Natural killer cell (primary cell): ENCODE measurements around the gene RGS14. TPM values are rescaled to one million over a fixed set of nuclear protein-coding genes. Genes with fewer than 3 reads are reported as not detected.
"Not testable (repeated sequence)": the region's sequence is repeated elsewhere in the genome, so short reads cannot be mapped to it uniquely, and the experiment has no call there.

Experiments used
- ATAC-seq, 3 donors: fragments of 150-1000 bp in 2 of 3; fragments of 200-7000 bp in 1 of 3; cut with Tn5 transposase; 1 replicate in 1 of 3; 2 replicates in 2 of 3; pipeline ENCODE4 v1.10.0; 2021; ENCODE audit warnings: mild to moderate bottlenecking in 2 of 3, moderate library complexity in 2 of 3
- DNase-seq, 2 donors: peaks; one replicate each; pipeline versions ENCODE4 v3.0.0 to v3.0.0-alpha.2; 2013 to 2021; ENCODE audit warnings: mixed read lengths in 1 of 2
- H3K27ac ChIP-seq: one replicate; pipeline ENCODE4 v1.5.1; 2013; ENCODE audit warnings: mild to moderate bottlenecking, low read length
- H3K27me3 ChIP-seq: one replicate; pipeline ENCODE4 v1.6.1; 2013; ENCODE audit warnings: low read length; ENCODE audit not compliant: control insufficient read depth, insufficient read depth
- H3K36me3 ChIP-seq: one replicate; pipeline ENCODE4 v1.6.1; 2013; ENCODE audit warnings: low read length; ENCODE audit not compliant: control insufficient read depth, insufficient read depth
- H3K4me1 ChIP-seq: one replicate; pipeline ENCODE4 v1.6.1; 2013; ENCODE audit warnings: low read length; ENCODE audit not compliant: control insufficient read depth, insufficient read depth
- H3K4me3 ChIP-seq: one replicate; pipeline ENCODE4 v1.5.1; 2013; ENCODE audit warnings: low read length
- H3K9me3 ChIP-seq: one replicate; pipeline ENCODE4 v1.6.1; 2013; ENCODE audit warnings: low read length; ENCODE audit not compliant: control insufficient read depth, insufficient read depth
- H3K27ac Mint-ChIP-seq, 2 donors: one replicate each; pipeline ENCODE4 v1.8.0; 2022; ENCODE audit warnings: mild to moderate bottlenecking in 2 of 2, mixed read lengths in 2 of 2, moderate library complexity in 1 of 2
- H3K27me3 Mint-ChIP-seq, 2 donors: one replicate each; pipeline ENCODE4 v1.8.0; 2022; ENCODE audit warnings: low read depth in 2 of 2, mixed read lengths in 2 of 2
- H3K36me3 Mint-ChIP-seq: one replicate; pipeline ENCODE4 v1.8.0; 2022; ENCODE audit warnings: mixed read lengths
- H3K4me1 Mint-ChIP-seq, 2 donors: one replicate each; pipeline ENCODE4 v1.8.0; 2022; ENCODE audit warnings: mixed read lengths in 2 of 2
- H3K4me3 Mint-ChIP-seq: one replicate; pipeline ENCODE4 v1.8.0; 2022; ENCODE audit warnings: mild to moderate bottlenecking, moderate library complexity, mixed read lengths
- H3K9me3 Mint-ChIP-seq, 2 donors: one replicate each; pipeline ENCODE4 v1.8.0; 2022; ENCODE audit warnings: mixed read lengths in 2 of 2
- CTCF ChIP-seq: fragments of 200-600 bp; IDR thresholded peaks from one replicate; pipeline ENCODE4 v1.8.0; 2022; ENCODE audit warnings: antibody characterized with exemption
- WGBS: methylation state at CpG from one replicate; pipeline ENCODE4 v1.1.7; 2013; ENCODE audit warnings: missing lambda C conversion rate; ENCODE audit not compliant: insufficient coverage; 5-methylcytosine and 5-hydroxymethylcytosine counted together
- intact Hi-C: fragments of 100-400 bp; cut with micrococcal nuclease; formaldehyde crosslinking; loops from one replicate; pipeline ENCODE4 v1.14.2; 2022
- total RNA-seq, 4 donors: library from RNA; stranded (reverse); fragments of 120-200 nt in 1 of 4; gene quantifications; one replicate each; pipeline versions ENCODE4 v1.2.3 to v1.2.4, GENCODE V29; 2013 to 2022

The RGS14 gene
- total RNA-seq, 3 donors from 2014 or later (not counting 1 experiment from before 2014, with no cell fraction given) = 57.3 to 87.0 (median 66.1) TPM

- Mint-ChIP-seq H3K4me3 (no peak overlapping the region), H3K36me3 (no peaks in the 10 kb centered on the region), H3K27me3 (no peaks in the 10 kb centered on the region), H3K4me1 (peaks cover 0 to 3% of the 10 kb centered on the region in 2 donors), H3K27ac (no peak overlapping the region), H3K9me3 (no peaks in the 10 kb centered on the region)
- whole genome bisulfite sequencing = 97% methylated on average over 3 of the region's 3 CpGs
- H3K4me1 ChIP-seq = no peaks in the 10 kb centered on the region
- H3K27ac ChIP-seq = no peak overlapping the region
- ATAC-seq (no peak), DNase-seq (no peak)
- H3K9me3 ChIP-seq = no peaks in the 10 kb centered on the region
- no peaks in the 10 kb centered on the region for H3K27me3 ChIP-seq
- H3K4me3 ChIP-seq = no peak overlapping the region
- no peak for TF ChIP-seq CTCF
- intact Hi-C loops = no loop called here
- no peaks in the 10 kb centered on the region for H3K36me3 ChIP-seq
These were observed 61.3 kb downstream of the RGS14 start for GRCh38 chr5:177419046-177419445.

- H3K27ac ChIP-seq, H3K9me3 ChIP-seq, intact Hi-C loops, H3K36me3 ChIP-seq, H3K4me1 ChIP-seq, H3K4me3 ChIP-seq, H3K27ac Mint-ChIP-seq, ATAC-seq, H3K4me3 Mint-ChIP-seq, H3K27me3 Mint-ChIP-seq, DNase-seq, H3K9me3 Mint-ChIP-seq, H3K36me3 Mint-ChIP-seq, H3K27me3 ChIP-seq: not testable (repeated sequence)
- WGBS = 86% methylated on average over 7 of the region's 7 CpGs
- peaks cover 12 to 14% of the 10 kb centered on the region in 2 donors for H3K4me1 Mint-ChIP-seq
These were observed 62.7 kb downstream of the RGS14 start for GRCh38 chr5:177420472-177420871.

- Histone ChIP-seq H3K4me1 (peaks cover 13% of the 10 kb centered on the region), H3K9me3 (no peaks in the 10 kb centered on the region), H3K36me3 (no peaks in the 10 kb centered on the region), H3K27ac (no peak overlapping the region), H3K27me3 (no peaks in the 10 kb centered on the region), H3K4me3 (no peak overlapping the region)
- Mint-ChIP-seq H3K36me3 (no peaks in the 10 kb centered on the region), H3K9me3 (no peaks in the 10 kb centered on the region), H3K27ac (no peak overlapping the region), H3K27me3 (no peaks in the 10 kb centered on the region), H3K4me3 (no peak overlapping the region), H3K4me1 (peaks cover 20 to 22% of the 10 kb centered on the region in 2 donors)
- DNase-seq = no peak
- ATAC-seq = no peak
- intact Hi-C loops = no loop called here
- TF ChIP-seq CTCF = no peak
- 96% methylated on average over 5 of the region's 6 CpGs for WGBS
These were observed 63.5 kb downstream of the RGS14 start for GRCh38 chr5:177421062-177421798.

Other genes with a start within 250 kb of the RGS14 start
- gene NSD1, start 224.2 kb upstream of the RGS14 start, total RNA-seq = 100 to 1,000 TPM; 117 to 147 (median 143) TPM
- gene RAB24, start 54.2 kb upstream of the RGS14 start, total RNA-seq = 10 to 100 TPM; 42.5 to 55.4 (median 49.5) TPM
- gene PRELID1, start 54.1 kb upstream of the RGS14 start, total RNA-seq = 10 to 100 TPM; 76.6 to 99.3 (median 91.6) TPM
- 10 to 100 TPM; 10.9 to 15.0 (median 15.0) TPM for gene MXD3, start 46.0 kb upstream of the RGS14 start, total RNA-seq
- 100 to 1,000 TPM; 112 to 124 (median 114) TPM for gene LMAN2, start 6.3 kb upstream of the RGS14 start, total RNA-seq
- under 1 TPM; 0.50 to 0.66 (median 0.63) TPM for gene SLC34A1, start 26.5 kb downstream of the RGS14 start, total RNA-seq
- gene PFN3, start 42.7 kb downstream of the RGS14 start, total RNA-seq = not detected
- gene F12, start 51.6 kb downstream of the RGS14 start, total RNA-seq = 1 to 10 TPM in 1 of 3 donors, under 1 TPM in 2; 0.66 to 1.7 (median 0.93) TPM
- 100 to 1,000 TPM; 173 to 221 (median 190) TPM for gene GRK6, start 68.8 kb downstream of the RGS14 start, total RNA-seq
- 10 to 100 TPM; 21.6 to 27.9 (median 23.3) TPM for gene PRR7, start 88.9 kb downstream of the RGS14 start, total RNA-seq
- 10 to 100 TPM; 13.7 to 25.2 (median 15.0) TPM for gene DBN1, start 115.7 kb downstream of the RGS14 start, total RNA-seq
- gene PDLIM7, start 139.7 kb downstream of the RGS14 start, total RNA-seq = 10 to 100 TPM in 2 of 3 donors, 1 to 10 TPM in 1; 9.7 to 58.7 (median 14.7) TPM
- gene DOK3, start 151.9 kb downstream of the RGS14 start, total RNA-seq = 10 to 100 TPM in 1 of 3 donors, 1 to 10 TPM in 2; 3.5 to 19.8 (median 9.1) TPM
- 100 to 1,000 TPM in 1 of 3 donors, 10 to 100 TPM in 2; 66.6 to 106 (median 78.3) TPM for gene DDX41, start 159.0 kb downstream of the RGS14 start, total RNA-seq
- gene FAM193B, start 196.6 kb downstream of the RGS14 start, total RNA-seq = 100 to 1,000 TPM; 203 to 235 (median 216) TPM
- 100 to 1,000 TPM in 1 of 3 donors, 10 to 100 TPM in 2; 91.2 to 114 (median 94.4) TPM for gene TMED9, start 234.3 kb downstream of the RGS14 start, total RNA-seq
- gene B4GALT7, start 242.2 kb downstream of the RGS14 start, total RNA-seq = 10 to 100 TPM; 28.7 to 38.5 (median 28.7) TPM